K562 treated with DMSO at 1 percent for 24 hours (cell line): ENCODE results near the gene OGFOD2. TPM values are rescaled to one million over a fixed set of nuclear protein-coding genes. Genes with fewer than 3 reads are reported as not detected.

Experiments used
- total RNA-seq: library from RNA; unstranded; fragments of 300-600 nt; gene quantifications from 2 replicates; pipeline ENCODE4 v1.2.3, GENCODE V29; 2022; ENCODE audit warnings: low read depth; ENCODE audit not compliant: insufficient read depth

OGFOD2 gene
- 47.6 and 49.7 TPM in 2 replicates for total RNA-seq

GRCh38 chr12:122974892-122975789, at the start of gene OGFOD2:
OGFOD2 (plus strand) TSS chr12:122975244; CDS start chr12:122975252, 8 bp downstream.

GRCh38 chr12:122965851-122966742, 8.9 kb upstream of the OGFOD2 start, which contains the start of gene ABCB9:
ABCB9 (minus strand) TSS chr12:122966463; CDS start chr12:122960235, 6,228 bp downstream.

GRCh38 chr12:122980183-122981035, 5.4 kb downstream of the OGFOD2 start, which contains the start of gene ARL6IP4:
ARL6IP4 (plus strand) TSS chr12:122980681; CDS start chr12:122981140, 459 bp downstream.

Other genes with a start within 250 kb of the OGFOD2 start
- gene HCAR1, start 244.4 kb upstream of the OGFOD2 start, total RNA-seq = not detected in 2 replicates
- 30.5 and 34.9 TPM in 2 replicates for gene DENR, start 222.4 kb upstream of the OGFOD2 start, total RNA-seq
- gene CCDC62, start 200.7 kb upstream of the OGFOD2 start, total RNA-seq = 0.78 and 0.81 TPM in 2 replicates
- gene HIP1R, start 139.8 kb upstream of the OGFOD2 start, total RNA-seq = 27.8 and 30.4 TPM in 2 replicates
- 21.6 and 23.9 TPM in 2 replicates for gene VPS37B, start 79.1 kb upstream of the OGFOD2 start, total RNA-seq
- gene ABCB9, start 8.8 kb upstream of the OGFOD2 start, total RNA-seq = 12.3 and 13.2 TPM in 2 replicates
- 254 and 256 TPM in 2 replicates for gene ARL6IP4, start 5.4 kb downstream of the OGFOD2 start, total RNA-seq
- gene PITPNM2, start 175.8 kb downstream of the OGFOD2 start, total RNA-seq = 3.1 and 3.9 TPM in 2 replicates